ENCODE data around the gene MBD1.
A peak's percentile ranks its signal among the peaks of the same experiment; 100 is the strongest.

MBD1 gene, protein sequence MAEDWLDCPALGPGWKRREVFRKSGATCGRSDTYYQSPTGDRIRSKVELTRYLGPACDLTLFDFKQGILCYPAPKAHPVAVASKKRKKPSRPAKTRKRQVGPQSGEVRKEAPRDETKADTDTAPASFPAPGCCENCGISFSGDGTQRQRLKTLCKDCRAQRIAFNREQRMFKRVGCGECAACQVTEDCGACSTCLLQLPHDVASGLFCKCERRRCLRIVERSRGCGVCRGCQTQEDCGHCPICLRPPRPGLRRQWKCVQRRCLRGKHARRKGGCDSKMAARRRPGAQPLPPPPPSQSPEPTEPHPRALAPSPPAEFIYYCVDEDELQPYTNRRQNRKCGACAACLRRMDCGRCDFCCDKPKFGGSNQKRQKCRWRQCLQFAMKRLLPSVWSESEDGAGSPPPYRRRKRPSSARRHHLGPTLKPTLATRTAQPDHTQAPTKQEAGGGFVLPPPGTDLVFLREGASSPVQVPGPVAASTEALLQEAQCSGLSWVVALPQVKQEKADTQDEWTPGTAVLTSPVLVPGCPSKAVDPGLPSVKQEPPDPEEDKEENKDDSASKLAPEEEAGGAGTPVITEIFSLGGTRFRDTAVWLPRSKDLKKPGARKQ

DNA sequence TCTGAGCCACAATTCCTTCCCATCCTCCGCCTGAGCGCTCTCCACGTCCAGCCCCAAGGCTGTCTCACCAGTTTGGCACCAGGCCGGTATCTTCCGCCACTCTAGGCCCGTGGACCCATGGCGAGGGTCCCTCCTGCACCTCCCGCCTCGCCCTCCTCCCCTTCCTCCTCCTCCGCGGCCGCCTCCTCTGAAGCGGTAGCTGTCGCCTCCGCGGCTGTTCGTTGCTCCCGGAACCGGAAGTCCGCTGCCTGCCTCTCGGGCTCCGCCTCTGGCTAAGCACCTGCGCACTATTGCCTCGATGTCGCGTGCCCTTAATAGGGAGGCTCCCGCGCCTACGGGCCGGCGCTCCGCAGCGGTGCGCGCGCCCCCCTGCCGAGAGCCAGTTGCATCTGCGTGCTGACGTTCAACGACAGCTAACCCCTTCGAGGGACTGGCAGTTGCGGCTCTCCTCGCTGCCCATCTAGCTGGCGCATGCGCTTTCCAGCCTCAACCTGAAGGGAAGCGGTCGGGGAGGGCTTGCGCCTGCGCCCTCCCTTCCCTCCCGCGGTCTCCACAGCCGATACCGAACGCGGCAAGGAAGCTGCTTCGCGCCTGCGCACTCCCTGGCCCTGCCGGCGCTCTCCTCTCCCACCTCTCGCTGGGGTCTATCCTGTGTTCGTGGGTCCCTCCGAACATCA is at the start of gene MBD1:
TSS of gene MBD1 (minus strand) at position 229 of the 677 bp plus-strand sequence. CDS start 1,531 bp downstream, outside the sequence.
- Histone ChIP-seq H3K27me3 (ENCODE audit: insufficient read depth, poor library complexity, severe bottlenecking) (no peaks in the 10 kb centered on the region), H3K4me1 (ENCODE audit: insufficient read depth, poor library complexity, severe bottlenecking) (peaks cover 22% of the 10 kb centered on the region), H3K9me3 (ENCODE audit: severe bottlenecking) (no peaks in the 10 kb centered on the region), H3K4me3 (ENCODE audit: severe bottlenecking) (peak within 1 kb of the TSS; percentile 97), H3K36me3 (ENCODE audit: low read depth) (peaks cover 62% of the 10 kb centered on the region), H3K27ac (ENCODE audit: poor library complexity, severe bottlenecking) (peak within 1 kb of the TSS; percentile 85)
- TF ChIP-seq, protein P1, sequence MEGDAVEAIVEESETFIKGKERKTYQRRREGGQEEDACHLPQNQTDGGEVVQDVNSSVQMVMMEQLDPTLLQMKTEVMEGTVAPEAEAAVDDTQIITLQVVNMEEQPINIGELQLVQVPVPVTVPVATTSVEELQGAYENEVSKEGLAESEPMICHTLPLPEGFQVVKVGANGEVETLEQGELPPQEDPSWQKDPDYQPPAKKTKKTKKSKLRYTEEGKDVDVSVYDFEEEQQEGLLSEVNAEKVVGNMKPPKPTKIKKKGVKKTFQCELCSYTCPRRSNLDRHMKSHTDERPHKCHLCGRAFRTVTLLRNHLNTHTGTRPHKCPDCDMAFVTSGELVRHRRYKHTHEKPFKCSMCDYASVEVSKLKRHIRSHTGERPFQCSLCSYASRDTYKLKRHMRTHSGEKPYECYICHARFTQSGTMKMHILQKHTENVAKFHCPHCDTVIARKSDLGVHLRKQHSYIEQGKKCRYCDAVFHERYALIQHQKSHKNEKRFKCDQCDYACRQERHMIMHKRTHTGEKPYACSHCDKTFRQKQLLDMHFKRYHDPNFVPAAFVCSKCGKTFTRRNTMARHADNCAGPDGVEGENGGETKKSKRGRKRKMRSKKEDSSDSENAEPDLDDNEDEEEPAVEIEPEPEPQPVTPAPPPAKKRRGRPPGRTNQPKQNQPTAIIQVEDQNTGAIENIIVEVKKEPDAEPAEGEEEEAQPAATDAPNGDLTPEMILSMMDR (IDR thresholded peaks at IDR 0.05; ENCODE audit: poor library complexity, severe bottlenecking): no peak
- ATAC-seq (ENCODE audit: low read depth): peak; percentile 79
- peak; percentile 95 for DNase-seq (ENCODE audit: low spot score)

DNA sequence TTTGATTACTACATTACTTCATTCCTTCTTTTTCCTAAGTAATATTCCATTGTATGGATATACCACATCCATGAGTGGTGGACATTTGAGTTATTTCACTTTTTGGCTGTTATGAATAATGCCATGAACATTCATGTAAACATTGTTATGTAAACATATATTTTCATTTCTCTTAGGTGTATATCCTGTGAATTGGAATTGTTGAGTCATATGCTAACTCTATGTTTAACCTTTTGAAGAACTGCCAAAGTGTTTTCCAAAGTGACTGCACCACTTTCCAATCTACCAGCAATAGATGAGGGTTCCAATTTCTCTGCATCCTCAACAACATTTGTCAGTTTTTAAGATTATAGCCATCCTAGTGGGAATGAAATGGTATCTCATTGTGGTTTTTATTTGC is 48.9 kb upstream of the MBD1 start:
- DNase-seq (ENCODE audit: low spot score) (no peak), ATAC-seq (ENCODE audit: low read depth) (no peak)
- no peaks in the 10 kb centered on the region for H3K36me3 ChIP-seq (ENCODE audit: low read depth)
- H3K4me3 ChIP-seq (ENCODE audit: severe bottlenecking): no peak overlapping the region
- H3K9me3 ChIP-seq (ENCODE audit: severe bottlenecking): no peaks in the 10 kb centered on the region
- no peak overlapping the region for H3K27ac ChIP-seq (ENCODE audit: poor library complexity, severe bottlenecking)
- no peaks in the 10 kb centered on the region for H3K27me3 ChIP-seq (ENCODE audit: insufficient read depth, poor library complexity, severe bottlenecking)
- H3K4me1 ChIP-seq (ENCODE audit: insufficient read depth, poor library complexity, severe bottlenecking): no peaks in the 10 kb centered on the region
- TF ChIP-seq, protein P1 (IDR thresholded peaks at IDR 0.05; ENCODE audit: poor library complexity, severe bottlenecking): no peak

DNA sequence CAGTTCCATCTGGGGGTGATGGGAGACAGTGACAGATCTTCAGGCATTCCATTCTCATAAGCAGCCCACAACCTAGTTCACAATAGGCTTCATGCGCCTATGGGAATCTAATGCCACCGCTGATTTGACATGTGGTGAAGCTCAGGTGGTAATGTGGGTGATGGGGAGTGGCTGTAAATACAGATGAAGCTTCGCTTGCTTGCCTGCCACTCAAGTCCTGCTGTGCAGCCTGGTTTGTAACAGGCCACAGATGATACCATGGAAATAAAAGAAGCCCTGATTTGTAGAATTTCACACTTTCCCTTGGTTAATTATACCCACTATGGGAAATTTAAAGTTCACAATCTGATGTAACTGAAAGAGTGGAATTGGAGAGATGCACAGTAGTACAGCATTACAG is 46.7 kb upstream of the MBD1 start:
- no peak overlapping the region for H3K4me3 ChIP-seq (ENCODE audit: severe bottlenecking)
- DNase-seq (ENCODE audit: low spot score) (no peak), ATAC-seq (ENCODE audit: low read depth) (no peak)
- TF ChIP-seq, protein P1 (IDR thresholded peaks at IDR 0.05; ENCODE audit: poor library complexity, severe bottlenecking): no peak
- H3K27ac ChIP-seq (ENCODE audit: poor library complexity, severe bottlenecking): no peak overlapping the region
- no peaks in the 10 kb centered on the region for H3K36me3 ChIP-seq (ENCODE audit: low read depth)
- H3K27me3 ChIP-seq (ENCODE audit: insufficient read depth, poor library complexity, severe bottlenecking): no peaks in the 10 kb centered on the region
- H3K4me1 ChIP-seq (ENCODE audit: insufficient read depth, poor library complexity, severe bottlenecking): no peaks in the 10 kb centered on the region
- H3K9me3 ChIP-seq (ENCODE audit: severe bottlenecking): no peaks in the 10 kb centered on the region

DNA sequence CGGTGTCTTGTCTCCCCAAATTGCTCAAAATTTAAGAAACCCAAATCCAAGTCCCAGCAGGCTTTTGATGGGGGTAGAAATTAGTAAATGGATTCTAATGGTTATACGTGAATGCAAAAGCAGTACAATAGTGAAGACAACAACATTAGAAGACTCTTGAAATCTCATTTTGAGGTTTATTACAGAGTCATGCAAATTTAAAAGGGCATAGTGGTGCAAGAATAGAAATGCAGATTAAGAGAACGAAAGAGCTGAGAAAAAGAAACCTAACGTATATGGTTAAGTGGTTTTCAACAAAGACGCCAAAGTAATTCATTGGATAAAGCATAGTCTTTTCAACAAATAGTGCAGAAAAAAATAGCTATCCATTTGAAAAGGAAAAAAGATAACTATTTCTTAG is 39.4 kb upstream of the MBD1 start:
- Histone ChIP-seq H3K27me3 (ENCODE audit: insufficient read depth, poor library complexity, severe bottlenecking) (no peaks in the 10 kb centered on the region), H3K36me3 (ENCODE audit: low read depth) (no peaks in the 10 kb centered on the region), H3K9me3 (ENCODE audit: severe bottlenecking) (no peaks in the 10 kb centered on the region), H3K4me3 (ENCODE audit: severe bottlenecking) (no peak overlapping the region), H3K27ac (ENCODE audit: poor library complexity, severe bottlenecking) (no peak overlapping the region), H3K4me1 (ENCODE audit: insufficient read depth, poor library complexity, severe bottlenecking) (no peaks in the 10 kb centered on the region)
- ATAC-seq (ENCODE audit: low read depth): no peak
- no peak for DNase-seq (ENCODE audit: low spot score)
- TF ChIP-seq, protein P1 (IDR thresholded peaks at IDR 0.05; ENCODE audit: poor library complexity, severe bottlenecking): no peak

Data from RWPE2 (cell line).